K562 (cell line): ENCODE data around the gene CD2. TPM values are rescaled to one million over a fixed set of nuclear protein-coding genes. Genes with fewer than 3 reads are reported as not detected.

ENCODE experiments used
- CBX1 ChIP-seq: sonication (generic); IDR thresholded peaks from 2 replicates; pipeline ENCODE4 v1.6.1; 2016; ENCODE audit warnings: antibody characterized with exemption, low read depth, mild to moderate bottlenecking
- CBX5 ChIP-seq: IDR thresholded peaks from 2 replicates; pipeline ENCODE4 v1.6.1; 2014; ENCODE audit warnings: low read depth, borderline replicate concordance
- HMG20B ChIP-seq: fragments of 250-450 bp; sonication (Bioruptor Pico); IDR thresholded peaks from 2 replicates; pipeline ENCODE4 v1.5.0; 2021; ENCODE audit warnings: mild to moderate bottlenecking
- JUN ChIP-seq, 2 experiments: sonication (generic) in 1 of 2; formaldehyde crosslinking in 1 of 2; IDR thresholded peaks; 2 replicates each; pipeline versions ENCODE4 v1.6.1 to v1.8.0; 2012 to 2022; ENCODE audit warnings: borderline replicate concordance in 2 of 2, mild to moderate bottlenecking in 2 of 2, improper control_type of control experiment in 1 of 2, low read depth in 1 of 2, low read length in 1 of 2, missing genetic modification reagents in 1 of 2
- LCOR ChIP-seq: sonication (generic); formaldehyde crosslinking; IDR thresholded peaks from 2 replicates; pipeline ENCODE4 v1.8.0; 2022; ENCODE audit warnings: mild to moderate bottlenecking, missing genetic modification reagents
- MAZ ChIP-seq, 2 experiments: fragments of 450-650 bp in 1 of 2; sonication (generic) in 1 of 2; formaldehyde crosslinking; IDR thresholded peaks in 1 of 2; conservative IDR thresholded peaks in 1 of 2; 2 replicates each; pipeline versions ENCODE4 v1.4.0 to v1.5.0; 2020; ENCODE audit warnings: mild to moderate bottlenecking in 1 of 2, missing genetic modification reagents in 1 of 2
- MIER1 ChIP-seq: fragments of 450-650 bp; IDR thresholded peaks from 2 replicates; pipeline ENCODE4 v1.6.1; 2016; ENCODE audit warnings: antibody characterized with exemption, mild to moderate bottlenecking, low read depth
- SMARCA4 ChIP-seq: fragments of 450-650 bp; IDR thresholded peaks from 2 replicates; pipeline ENCODE4 v1.6.1; 2016
- TRIM24 ChIP-seq, 2 experiments: fragments of 450-650 bp; IDR thresholded peaks; 2 replicates each; pipeline ENCODE4 v1.6.1; 2016
- XRCC3 ChIP-seq: fragments of 450-650 bp; IDR thresholded peaks from 2 replicates; pipeline ENCODE4 v1.6.1; 2017; ENCODE audit warnings: mild to moderate bottlenecking, moderate library complexity
- YBX1 ChIP-seq: fragments of 450-650 bp; IDR thresholded peaks from 2 replicates; pipeline ENCODE4 v1.7.1; 2016; ENCODE audit warnings: mild to moderate bottlenecking
- ZNF311 ChIP-seq: fragments of 250-450 bp; sonication (Bioruptor Pico); IDR thresholded peaks from 2 replicates; pipeline ENCODE4 v1.4.0; 2020; ENCODE audit warnings: mild to moderate bottlenecking, moderate library complexity
- ZNF551 ChIP-seq: fragments of 250-450 bp; sonication (Bioruptor Pico); IDR thresholded peaks from 2 replicates; pipeline ENCODE4 v1.5.0; 2021; ENCODE audit warnings: mild to moderate bottlenecking, moderate library complexity
- ZNF561 ChIP-seq: fragments of 450-650 bp; formaldehyde crosslinking; conservative IDR thresholded peaks from 2 replicates; pipeline ENCODE4 v1.4.0; 2020; ENCODE audit warnings: mild to moderate bottlenecking, moderate library complexity
- polyA plus RNA-seq, 8 experiments: library from polyadenylated mRNA; depleted of rRNA in 4 of 8; stranded (reverse) in 5 of 8; unstranded in 3 of 8; fragments of >200 nt; fragmentation: Nextera tagmentation in 2 of 8; fragmentation: Illumina TruSeq in 1 of 8; extraction: Ambion mirVana in 2 of 8; extraction: Trizol in 1 of 8; gene quantifications; 2 replicates each; pipeline versions ENCODE4 v1.2.1 to v1.2.3, GENCODE V29; 2011 to 2014; ENCODE audit warnings: inconsistent platforms in 1 of 8, missing spikeins in 1 of 8
- total RNA-seq, 7 experiments: library from RNA; depleted of rRNA in 6 of 7; stranded (reverse); fragments of >200 nt in 6 of 7; fragmentation: Illumina TruSeq in 2 of 7; extraction: Trizol in 2 of 7; gene quantifications; 2 replicates each; pipeline versions ENCODE4 v1.2.1 to v1.2.3, GENCODE V29; 2011 to 2021; ENCODE audit warnings: low replicate concordance in 1 of 7
- TF ChIP-seq, protein P1 (sequence below): sonication (generic); formaldehyde crosslinking; IDR thresholded peaks from 2 replicates; pipeline ENCODE4 v1.8.1; 2022; ENCODE audit warnings: missing genetic modification reagents
- TF ChIP-seq, protein P2 (sequence below): fragments of 450-650 bp; conservative IDR thresholded peaks from 2 replicates; pipeline ENCODE4 v1.6.1; 2016; ENCODE audit warnings: missing genetic modification characterization, low read depth, mild to moderate bottlenecking, control low read depth, missing compliant biosample characterization
- TF ChIP-seq, protein P3 (sequence below): fragments of 250-450 bp; sonication (Bioruptor Pico); IDR thresholded peaks from 2 replicates; pipeline ENCODE4 v1.5.1; 2021; ENCODE audit warnings: mild to moderate bottlenecking
- TF ChIP-seq, protein P4 (sequence below): fragments of 450-650 bp; IDR thresholded peaks from 2 replicates; pipeline ENCODE4 v1.6.1; 2018; ENCODE audit warnings: mild to moderate bottlenecking, low read depth; ENCODE audit not compliant: partially characterized antibody
- TF ChIP-seq, protein P5 (sequence below): IDR thresholded peaks from 2 replicates; pipeline ENCODE4 v1.6.1; 2014; ENCODE audit warnings: antibody characterized with exemption
- TF ChIP-seq, protein P6 (sequence below): sonication (generic); formaldehyde crosslinking; IDR thresholded peaks from 2 replicates; pipeline ENCODE4 v1.8.0; 2022; ENCODE audit warnings: mild to moderate bottlenecking, missing genetic modification reagents

Gene CD2
- total and polyA plus RNA-seq, 9 of the 15 experiments (the other 6 are each of a cell fraction or from before 2014, with no cell fraction given): 0.07 to 0.16 TPM; not detected in 7

DNA sequence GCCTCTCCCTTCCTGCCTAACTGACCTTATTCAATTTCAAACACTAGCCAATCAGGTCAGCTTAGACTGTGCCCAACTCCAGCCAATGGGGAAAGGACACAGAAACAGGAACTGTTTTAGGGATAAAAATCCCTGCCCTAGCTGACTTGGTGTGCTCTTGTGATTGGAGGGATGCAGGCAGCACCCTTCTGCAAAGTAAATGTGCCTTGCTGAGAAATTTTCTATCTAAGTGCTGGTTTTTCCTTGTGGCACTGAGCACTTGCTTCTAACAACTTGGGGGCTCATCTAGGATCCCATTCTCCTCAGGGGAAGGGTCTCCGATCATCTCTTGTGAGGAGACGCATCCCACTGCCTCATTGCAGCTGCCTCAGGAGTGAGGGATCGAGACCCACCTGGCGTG is 10.7 kb upstream of the CD2 start (continued):
- TF ChIP-seq CBX5: peak; percentile 99
- no peak for TF ChIP-seq SMARCA4
- TF ChIP-seq, protein P1, sequence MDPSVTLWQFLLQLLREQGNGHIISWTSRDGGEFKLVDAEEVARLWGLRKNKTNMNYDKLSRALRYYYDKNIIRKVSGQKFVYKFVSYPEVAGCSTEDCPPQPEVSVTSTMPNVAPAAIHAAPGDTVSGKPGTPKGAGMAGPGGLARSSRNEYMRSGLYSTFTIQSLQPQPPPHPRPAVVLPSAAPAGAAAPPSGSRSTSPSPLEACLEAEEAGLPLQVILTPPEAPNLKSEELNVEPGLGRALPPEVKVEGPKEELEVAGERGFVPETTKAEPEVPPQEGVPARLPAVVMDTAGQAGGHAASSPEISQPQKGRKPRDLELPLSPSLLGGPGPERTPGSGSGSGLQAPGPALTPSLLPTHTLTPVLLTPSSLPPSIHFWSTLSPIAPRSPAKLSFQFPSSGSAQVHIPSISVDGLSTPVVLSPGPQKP (CRISPR knock-in tag): no peak
- TF ChIP-seq MIER1: no peak
- TF ChIP-seq JUN (IDR thresholded peaks at IDR 0.05; ENCODE audit: borderline replicate concordance, low read depth, low read length): 0 out of 2 replicates have a peak, but pooled peaks have one; percentile 27
- TF ChIP-seq JUN (CRISPR knock-in tag; IDR thresholded peaks at IDR 0.05; ENCODE audit: borderline replicate concordance): no peak
- TF ChIP-seq, protein P2, sequence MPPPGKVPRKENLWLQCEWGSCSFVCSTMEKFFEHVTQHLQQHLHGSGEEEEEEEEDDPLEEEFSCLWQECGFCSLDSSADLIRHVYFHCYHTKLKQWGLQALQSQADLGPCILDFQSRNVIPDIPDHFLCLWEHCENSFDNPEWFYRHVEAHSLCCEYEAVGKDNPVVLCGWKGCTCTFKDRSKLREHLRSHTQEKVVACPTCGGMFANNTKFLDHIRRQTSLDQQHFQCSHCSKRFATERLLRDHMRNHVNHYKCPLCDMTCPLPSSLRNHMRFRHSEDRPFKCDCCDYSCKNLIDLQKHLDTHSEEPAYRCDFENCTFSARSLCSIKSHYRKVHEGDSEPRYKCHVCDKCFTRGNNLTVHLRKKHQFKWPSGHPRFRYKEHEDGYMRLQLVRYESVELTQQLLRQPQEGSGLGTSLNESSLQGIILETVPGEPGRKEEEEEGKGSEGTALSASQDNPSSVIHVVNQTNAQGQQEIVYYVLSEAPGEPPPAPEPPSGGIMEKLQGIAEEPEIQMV (tag): no peak
- no peak for TF ChIP-seq ZNF551 (CRISPR knock-in tag)
- TF ChIP-seq CBX1: peak; percentile 90
- TF ChIP-seq LCOR (CRISPR knock-in tag): no peak
- TF ChIP-seq, protein P3, sequence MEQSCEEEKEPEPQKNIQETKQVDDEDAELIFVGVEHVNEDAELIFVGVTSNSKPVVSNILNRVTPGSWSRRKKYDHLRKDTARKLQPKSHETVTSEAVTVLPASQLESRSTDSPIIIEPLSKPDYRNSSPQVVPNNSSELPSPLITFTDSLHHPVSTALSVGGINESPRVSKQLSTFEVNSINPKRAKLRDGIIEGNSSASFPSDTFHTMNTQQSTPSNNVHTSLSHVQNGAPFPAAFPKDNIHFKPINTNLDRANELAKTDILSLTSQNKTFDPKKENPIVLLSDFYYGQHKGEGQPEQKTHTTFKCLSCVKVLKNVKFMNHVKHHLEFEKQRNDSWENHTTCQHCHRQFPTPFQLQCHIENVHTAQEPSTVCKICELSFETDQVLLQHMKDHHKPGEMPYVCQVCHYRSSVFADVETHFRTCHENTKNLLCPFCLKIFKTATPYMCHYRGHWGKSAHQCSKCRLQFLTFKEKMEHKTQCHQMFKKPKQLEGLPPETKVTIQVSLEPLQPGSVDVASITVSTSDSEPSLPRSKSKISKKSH: 0 out of 2 replicates have a peak, but pooled peaks have one; percentile 47
- TF ChIP-seq ZNF561 (CRISPR knock-in tag): peak; percentile 95
- TF ChIP-seq, protein P4, sequence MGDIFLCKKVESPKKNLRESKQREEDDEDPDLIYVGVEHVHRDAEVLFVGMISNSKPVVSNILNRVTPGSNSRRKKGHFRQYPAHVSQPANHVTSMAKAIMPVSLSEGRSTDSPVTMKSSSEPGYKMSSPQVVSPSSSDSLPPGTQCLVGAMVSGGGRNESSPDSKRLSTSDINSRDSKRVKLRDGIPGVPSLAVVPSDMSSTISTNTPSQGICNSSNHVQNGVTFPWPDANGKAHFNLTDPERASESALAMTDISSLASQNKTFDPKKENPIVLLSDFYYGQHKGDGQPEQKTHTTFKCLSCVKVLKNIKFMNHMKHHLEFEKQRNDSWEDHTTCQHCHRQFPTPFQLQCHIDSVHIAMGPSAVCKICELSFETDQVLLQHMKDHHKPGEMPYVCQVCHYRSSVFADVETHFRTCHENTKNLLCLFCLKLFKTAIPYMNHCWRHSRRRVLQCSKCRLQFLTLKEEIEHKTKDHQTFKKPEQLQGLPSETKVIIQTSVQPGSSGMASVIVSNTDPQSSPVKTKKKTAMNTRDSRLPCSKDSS: peak; percentile 99
- TF ChIP-seq, protein P5, sequence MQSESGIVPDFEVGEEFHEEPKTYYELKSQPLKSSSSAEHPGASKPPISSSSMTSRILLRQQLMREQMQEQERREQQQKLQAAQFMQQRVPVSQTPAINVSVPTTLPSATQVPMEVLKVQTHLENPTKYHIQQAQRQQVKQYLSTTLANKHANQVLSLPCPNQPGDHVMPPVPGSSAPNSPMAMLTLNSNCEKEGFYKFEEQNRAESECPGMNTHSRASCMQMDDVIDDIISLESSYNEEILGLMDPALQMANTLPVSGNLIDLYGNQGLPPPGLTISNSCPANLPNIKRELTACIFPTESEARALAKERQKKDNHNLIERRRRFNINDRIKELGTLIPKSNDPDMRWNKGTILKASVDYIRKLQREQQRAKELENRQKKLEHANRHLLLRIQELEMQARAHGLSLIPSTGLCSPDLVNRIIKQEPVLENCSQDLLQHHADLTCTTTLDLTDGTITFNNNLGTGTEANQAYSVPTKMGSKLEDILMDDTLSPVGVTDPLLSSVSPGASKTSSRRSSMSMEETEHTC: no peak
- no peak for TF ChIP-seq HMG20B
- TF ChIP-seq MAZ (CRISPR knock-in tag; conservative IDR thresholded peaks at IDR 0.05 in 1 of 2, IDR thresholded peaks at IDR 0.05 in 1 of 2): no peak
- no peak for TF ChIP-seq ZNF311 (CRISPR knock-in tag)
- TF ChIP-seq TRIM24 (IDR thresholded peaks at IDR 0.05): peak; percentile 55 to 83; a peak in 3 of 4 replicates
- TF ChIP-seq, protein P6, sequence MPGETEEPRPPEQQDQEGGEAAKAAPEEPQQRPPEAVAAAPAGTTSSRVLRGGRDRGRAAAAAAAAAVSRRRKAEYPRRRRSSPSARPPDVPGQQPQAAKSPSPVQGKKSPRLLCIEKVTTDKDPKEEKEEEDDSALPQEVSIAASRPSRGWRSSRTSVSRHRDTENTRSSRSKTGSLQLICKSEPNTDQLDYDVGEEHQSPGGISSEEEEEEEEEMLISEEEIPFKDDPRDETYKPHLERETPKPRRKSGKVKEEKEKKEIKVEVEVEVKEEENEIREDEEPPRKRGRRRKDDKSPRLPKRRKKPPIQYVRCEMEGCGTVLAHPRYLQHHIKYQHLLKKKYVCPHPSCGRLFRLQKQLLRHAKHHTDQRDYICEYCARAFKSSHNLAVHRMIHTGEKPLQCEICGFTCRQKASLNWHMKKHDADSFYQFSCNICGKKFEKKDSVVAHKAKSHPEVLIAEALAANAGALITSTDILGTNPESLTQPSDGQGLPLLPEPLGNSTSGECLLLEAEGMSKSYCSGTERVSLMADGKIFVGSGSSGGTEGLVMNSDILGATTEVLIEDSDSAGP (CRISPR knock-in tag): no peak
- TF ChIP-seq YBX1: no peak
- TF ChIP-seq XRCC3: peak; percentile 94
